H4 (cell line): ENCODE measurements around the gene ARMH3. TPM values are rescaled to one million over a fixed set of nuclear protein-coding genes. Genes with fewer than 3 reads are reported as not detected.

Experiments used
- DNase-seq: peaks from one replicate; pipeline ENCODE4 v3.0.0-alpha.2; 2015; ENCODE audit warnings: low spot score
- total RNA-seq: library from RNA; depleted of rRNA; stranded (reverse); fragments of >200 nt; shearing (Covaris generic); gene quantifications from 2 replicates; pipeline ENCODE4 v1.2.3, GENCODE V29; 2014; rRNA removed

ARMH3 gene
- total RNA-seq, 1 experiment from 2014 or later: 6.3 TPM

- no peak for DNase-seq
Observed at GRCh38 chr10:101797403-101798059, 258.4 kb downstream of the ARMH3 start.

Other genes starting within 250 kb of the ARMH3 start
- 42.8 and 45.3 TPM in 2 replicates for gene OGA, start 237.7 kb downstream of the ARMH3 start, total RNA-seq
- gene KCNIP2, start 212.4 kb downstream of the ARMH3 start, total RNA-seq: not detected in 2 replicates
- 6.3 and 16.8 TPM in 2 replicates for gene HPS6, start 9.2 kb upstream of the ARMH3 start, total RNA-seq
- gene LDB1, start 64.2 kb upstream of the ARMH3 start, total RNA-seq: 16.8 and 31.3 TPM in 2 replicates
- 12.8 and 14.7 TPM in 2 replicates for gene PPRC1, start 76.9 kb upstream of the ARMH3 start, total RNA-seq
- gene NOLC1, start 96.2 kb upstream of the ARMH3 start, total RNA-seq: 55.3 and 72.3 TPM in 2 replicates
- not detected in 2 replicates for gene ELOVL3, start 170.1 kb upstream of the ARMH3 start, total RNA-seq
- not detected in 2 replicates for gene PITX3, start 185.3 kb upstream of the ARMH3 start, total RNA-seq
- gene GBF1, start 189.4 kb upstream of the ARMH3 start, total RNA-seq: 24.6 and 30.1 TPM in 2 replicates